ENCODE measurements around the gene IL27RA.
"Not testable (repeated sequence)": the region's sequence is repeated elsewhere in the genome, so short reads cannot be mapped to it uniquely, and the experiment has no call there.

GRCh38 chr19:14050961-14051360 lies 19.4 kb downstream of the IL27RA start:
- TF ChIP-seq CTCF (IDR thresholded peaks at IDR 0.05; ENCODE audit: borderline replicate concordance, extremely low read depth, low read length, poor library complexity, severe bottlenecking); EZH2 (IDR thresholded peaks at IDR 0.05; ENCODE audit: borderline replicate concordance, low read depth, low read length, severe bottlenecking): not testable (repeated sequence)

All from DND-41 (cell line).